Stomach (tissue), 9 donors: ENCODE data around the gene UBE4B. TPM values are rescaled to one million over a fixed set of nuclear protein-coding genes. Genes with fewer than 3 reads are reported as not detected.

Experiments used
- DNase-seq, 2 donors: peaks; one replicate each; pipeline versions ENCODE4 v3.0.0 to v3.0.0-alpha.2; 2013 to 2019
- H3K27ac ChIP-seq, 5 donors: fragments of 200-600 bp in 4 of 5; sonication (generic) in 4 of 5; one replicate each; pipeline ENCODE4 v1.5.1; 2013 to 2019; ENCODE audit warnings: mild to moderate bottlenecking in 1 of 5, moderate library complexity in 1 of 5
- H3K27me3 ChIP-seq, 3 donors: fragments of 200-600 bp; sonication (generic); one replicate each; pipeline ENCODE4 v1.5.1; 2017 to 2019; ENCODE audit warnings: mixed run types in 1 of 3
- H3K36me3 ChIP-seq, 4 donors: fragments of 200-600 bp; sonication (generic); 1 replicate in 3 of 4; 2 replicates in 1 of 4; pipeline ENCODE4 v1.5.1; 2016 to 2019
- H3K4me1 ChIP-seq, 4 donors: fragments of 200-600 bp; sonication (generic); one replicate each; pipeline ENCODE4 v1.5.1; 2016 to 2019
- H3K4me3 ChIP-seq, 4 donors: fragments of 200-600 bp; sonication (generic) in 3 of 4; one replicate each; pipeline ENCODE4 v1.5.1; 2016 to 2019; ENCODE audit warnings: mild to moderate bottlenecking in 1 of 4
- H3K9me3 ChIP-seq, 4 donors: fragments of 200-600 bp; sonication (generic); one replicate each; pipeline ENCODE4 v1.5.1; 2016 to 2019
- EP300 ChIP-seq: sonication (generic); formaldehyde crosslinking; IDR thresholded peaks from one replicate; pipeline ENCODE4 v1.6.1; 2017; ENCODE audit warnings: antibody characterized with exemption
- POLR2A ChIP-seq, 4 donors: fragments of 450-650 bp; IDR thresholded peaks; one replicate each; pipeline ENCODE4 v1.6.1; 2016; ENCODE audit warnings: antibody characterized with exemption in 4 of 4, control low read depth in 2 of 4, mild to moderate bottlenecking in 1 of 4, moderate library complexity in 1 of 4
- POLR2AphosphoS5 ChIP-seq, 3 donors: sonication (generic); formaldehyde crosslinking; IDR thresholded peaks; one replicate each; pipeline ENCODE4 v1.6.1; 2016; ENCODE audit warnings: antibody characterized with exemption in 3 of 3
- WGBS, 5 donors: extraction: QIAGEN DNeasy Blood & Tissue Kit in 3 of 5; methylation state at CpG; one replicate each; pipeline versions ENCODE4 v1.1.5 to v1.1.7; 2013 to 2018; 5-methylcytosine and 5-hydroxymethylcytosine counted together
- intact Hi-C: fragments of 100-400 bp; cut with DNase I; formaldehyde crosslinking; loops from one replicate; pipeline ENCODE4 v1.15.1; 2023; ENCODE audit warnings: low total_unique reads
- polyA plus RNA-seq, 3 donors: library from polyadenylated mRNA; stranded (reverse); fragments of 200-250 nt; gene quantifications; one replicate each; pipeline ENCODE4 v1.2.3, GENCODE V29; 2013
- total RNA-seq, 5 donors: library from RNA; depleted of rRNA; stranded (reverse); fragments of >200 nt; gene quantifications; one replicate each; pipeline versions ENCODE4 v1.1.0 to v1.2.3, GENCODE V29; 2014 to 2016
- TF ChIP-seq, protein P1 (sequence below), 7 experiments: fragments of 450-650 bp in 4 of 7; fragments of 200-600 bp in 3 of 7; sonication (generic) in 3 of 7; IDR thresholded peaks; one replicate each; pipeline ENCODE4 v1.5.1; 2016 to 2019; ENCODE audit warnings: antibody characterized with exemption in 7 of 7, control low read depth in 2 of 7, mild to moderate bottlenecking in 1 of 7
- donor health status: healthy with polysubstance abuse.
- donor health status: Bipolar disorder and iron deficiency.
- donor health status: healthy.

UBE4B gene
- total and polyA plus RNA-seq, 8 donors = 13.3 to 82.9 (median 39.5) TPM

DNA sequence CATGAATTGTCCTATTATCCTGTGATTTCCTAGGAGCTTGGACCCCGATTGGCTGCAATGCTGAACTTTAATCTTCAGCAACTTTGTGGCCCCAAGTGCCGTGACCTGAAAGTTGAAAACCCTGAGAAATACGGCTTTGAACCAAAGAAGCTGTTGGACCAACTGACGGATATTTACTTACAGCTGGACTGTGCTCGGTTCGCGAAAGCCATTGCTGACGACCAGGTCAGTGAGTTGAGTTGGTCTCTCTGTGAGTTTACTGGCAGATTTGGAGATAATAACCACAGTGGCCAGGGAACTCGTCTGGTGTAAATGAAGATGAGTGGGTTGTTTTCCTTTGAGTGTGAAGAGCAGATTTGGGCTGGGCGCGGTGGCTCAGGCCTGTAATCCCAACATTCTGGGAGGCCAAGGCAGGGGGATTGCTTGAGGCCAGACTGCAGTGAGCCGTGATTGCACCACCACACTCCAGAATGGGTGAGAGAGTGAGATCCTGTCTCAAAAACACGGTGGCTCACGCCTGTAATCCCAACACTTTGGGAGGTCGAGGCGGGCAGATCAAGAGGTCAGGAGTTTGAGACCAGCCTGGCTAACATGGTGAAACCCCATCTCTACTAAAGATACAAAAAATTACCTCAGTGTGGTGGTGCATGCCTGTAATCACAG lies 138.5 kb downstream of the UBE4B start:
- intact Hi-C loops = no loop called here
- Histone ChIP-seq H3K4me1 (peaks cover 0 to 21% (median 7%) of the 10 kb centered on the region in 4 donors), H3K27me3 (no peaks in the 10 kb centered on the region), H3K4me3 (no peak overlapping the region), H3K36me3 (peaks cover 50 to 93% (median 91%) of the 10 kb centered on the region in 4 donors), H3K9me3 (no peaks in the 10 kb centered on the region), H3K27ac (no peak overlapping the region)
- 88 to 93% (median 91%) methylated on average over 16 of the region's 16 CpGs for WGBS, 5 donors
- TF ChIP-seq, protein P1, sequence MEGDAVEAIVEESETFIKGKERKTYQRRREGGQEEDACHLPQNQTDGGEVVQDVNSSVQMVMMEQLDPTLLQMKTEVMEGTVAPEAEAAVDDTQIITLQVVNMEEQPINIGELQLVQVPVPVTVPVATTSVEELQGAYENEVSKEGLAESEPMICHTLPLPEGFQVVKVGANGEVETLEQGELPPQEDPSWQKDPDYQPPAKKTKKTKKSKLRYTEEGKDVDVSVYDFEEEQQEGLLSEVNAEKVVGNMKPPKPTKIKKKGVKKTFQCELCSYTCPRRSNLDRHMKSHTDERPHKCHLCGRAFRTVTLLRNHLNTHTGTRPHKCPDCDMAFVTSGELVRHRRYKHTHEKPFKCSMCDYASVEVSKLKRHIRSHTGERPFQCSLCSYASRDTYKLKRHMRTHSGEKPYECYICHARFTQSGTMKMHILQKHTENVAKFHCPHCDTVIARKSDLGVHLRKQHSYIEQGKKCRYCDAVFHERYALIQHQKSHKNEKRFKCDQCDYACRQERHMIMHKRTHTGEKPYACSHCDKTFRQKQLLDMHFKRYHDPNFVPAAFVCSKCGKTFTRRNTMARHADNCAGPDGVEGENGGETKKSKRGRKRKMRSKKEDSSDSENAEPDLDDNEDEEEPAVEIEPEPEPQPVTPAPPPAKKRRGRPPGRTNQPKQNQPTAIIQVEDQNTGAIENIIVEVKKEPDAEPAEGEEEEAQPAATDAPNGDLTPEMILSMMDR (IDR thresholded peaks at IDR 0.05) = no peak
- DNase-seq = no peak

DNA sequence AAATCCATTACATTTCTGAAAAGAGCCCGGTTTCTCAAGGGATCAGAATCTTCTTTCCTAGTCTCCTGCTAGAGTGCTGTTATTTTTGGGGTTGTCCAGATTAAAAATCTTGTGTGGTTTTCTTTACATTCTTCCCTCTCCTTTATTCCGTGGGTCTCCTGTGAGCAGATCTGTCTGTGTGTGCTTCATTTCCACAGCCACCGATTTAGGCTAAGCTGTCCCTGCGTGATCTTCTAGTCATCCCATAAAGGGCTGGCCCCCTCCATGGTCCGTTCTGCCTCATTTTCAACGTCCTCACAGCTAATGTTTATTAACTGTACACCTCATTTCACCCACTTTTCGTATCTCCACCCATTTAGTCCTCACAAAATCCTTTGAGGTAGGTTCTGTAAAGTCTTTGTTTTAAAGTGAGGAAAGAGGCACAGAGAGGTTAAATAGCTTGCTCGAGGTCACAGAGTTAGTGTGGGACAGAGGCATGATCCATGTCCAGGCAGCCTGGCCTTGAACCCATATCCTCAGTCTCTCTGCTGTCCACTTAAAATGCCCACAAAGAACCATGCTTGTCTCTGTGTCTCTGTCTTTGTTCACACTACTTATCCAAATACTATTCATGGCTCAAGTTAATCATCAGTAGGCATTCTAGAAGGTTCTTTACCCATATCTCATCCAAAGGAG lies 139.4 kb downstream of the UBE4B start:
- no peak overlapping the region for H3K4me3 ChIP-seq
- peaks cover 46 to 88% (median 84%) of the 10 kb centered on the region in 4 donors for H3K36me3 ChIP-seq
- WGBS, 5 donors = 90 to 94% (median 92%) methylated on average over 8 of the region's 8 CpGs
- no peaks in the 10 kb centered on the region for H3K27me3 ChIP-seq
- intact Hi-C loops = no loop called here
- peaks cover 0 to 21% (median 7%) of the 10 kb centered on the region in 4 donors for H3K4me1 ChIP-seq
- TF ChIP-seq POLR2AphosphoS5 (IDR thresholded peaks at IDR 0.05) (no peak), POLR2A (IDR thresholded peaks at IDR 0.05) (no peak), EP300 (no peak)
- TF ChIP-seq, protein P1 (IDR thresholded peaks at IDR 0.05) = no peak
- H3K27ac ChIP-seq = no peak overlapping the region
- DNase-seq = no peak
- no peaks in the 10 kb centered on the region for H3K9me3 ChIP-seq

DNA sequence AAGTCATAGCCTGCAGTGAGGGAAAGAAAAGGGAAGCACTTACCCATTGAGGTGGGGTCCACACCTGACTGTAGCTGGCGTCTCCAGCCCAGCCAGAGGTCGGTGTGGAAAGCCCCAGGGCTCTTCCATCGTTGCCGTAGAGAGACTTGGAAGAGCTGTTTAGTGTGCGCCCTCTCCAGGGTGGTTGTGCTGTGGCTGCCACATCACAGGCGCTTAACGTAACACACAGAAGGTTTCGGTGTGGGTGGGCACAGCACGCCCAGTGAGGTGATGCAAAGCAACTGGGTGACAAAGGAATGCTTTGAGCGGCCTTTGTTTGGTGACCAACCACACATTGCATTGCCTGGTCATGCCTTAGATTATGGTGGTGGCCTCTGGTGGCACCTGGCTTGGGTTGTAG lies 140.8 kb downstream of the UBE4B start:
- Histone ChIP-seq H3K4me3 (no peak overlapping the region), H3K27ac (no peak overlapping the region), H3K9me3 (no peaks in the 10 kb centered on the region), H3K27me3 (no peaks in the 10 kb centered on the region), H3K4me1 (peaks cover 0 to 20% (median 7%) of the 10 kb centered on the region in 4 donors), H3K36me3 (peaks cover 35 to 88% (median 81%) of the 10 kb centered on the region in 4 donors)
- intact Hi-C loops = no loop called here
- 93 to 98% (median 95%) methylated on average over 9 to 10 of the region's 10 CpGs for WGBS, 5 donors
- TF ChIP-seq POLR2AphosphoS5 (IDR thresholded peaks at IDR 0.05) (no peak), POLR2A (IDR thresholded peaks at IDR 0.05) (no peak), EP300 (no peak)
- TF ChIP-seq, protein P1 (IDR thresholded peaks at IDR 0.05) = no peak
- no peak for DNase-seq

DNA sequence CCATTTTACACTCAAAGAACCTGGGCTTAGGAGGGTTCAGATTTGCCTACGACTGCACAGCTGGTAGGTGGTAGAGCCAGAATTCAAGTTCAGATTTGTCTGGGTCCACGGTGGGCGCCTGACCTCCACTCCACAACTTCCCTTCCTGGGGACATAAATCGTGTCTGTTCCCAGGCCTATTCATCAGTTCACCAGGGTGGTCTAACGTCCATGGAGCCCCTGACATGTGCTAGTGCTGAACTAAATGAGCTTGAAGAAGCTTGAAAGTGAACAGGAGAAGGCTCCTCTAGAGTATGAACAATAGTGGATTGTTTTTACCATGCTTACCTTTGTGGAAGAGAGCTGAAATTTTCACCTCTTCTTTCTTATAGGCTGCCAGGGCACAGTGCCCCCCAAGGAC lies 145.1 kb downstream of the UBE4B start:
- intact Hi-C loops = no loop called here
- no peak overlapping the region for H3K4me3 ChIP-seq
- no peak overlapping the region for H3K27ac ChIP-seq
- H3K36me3 ChIP-seq = peaks cover 35 to 81% (median 72%) of the 10 kb centered on the region in 4 donors
- WGBS, 5 donors = 68 to 85% (median 81%) methylated on average over 4 to 5 of the region's 5 CpGs
- H3K9me3 ChIP-seq = no peaks in the 10 kb centered on the region
- no peak for TF ChIP-seq POLR2A (IDR thresholded peaks at IDR 0.05)
- TF ChIP-seq POLR2AphosphoS5 (IDR thresholded peaks at IDR 0.05) = no peak
- TF ChIP-seq EP300 = no peak
- TF ChIP-seq, protein P1 (IDR thresholded peaks at IDR 0.05) = no peak
- H3K4me1 ChIP-seq = no peaks in the 10 kb centered on the region
- DNase-seq = no peak
- H3K27me3 ChIP-seq = no peaks in the 10 kb centered on the region
